PC-9 (cell line): ENCODE results near the gene NR1H2. TPM values are rescaled to one million over a fixed set of nuclear protein-coding genes. Genes with fewer than 3 reads are reported as not detected.

ENCODE experiments used
- BruUV-seq: library from RNA; stranded (reverse); fragments of 400-500 nt; replicated peaks from 2 replicates; lab custom pipeline; 2021; lab: Mats Ljungman, UMichigan
- CTCF ChIA-PET: fragments of 300-600 bp; sonication (Branson Sonifier 250); formaldehyde crosslinking; loops from one replicate; lab custom pipeline; 2022; ENCODE audit warnings: antibody characterized with exemption; lab: Charles Lee
- POLR2A ChIA-PET: fragments of 300-600 bp; sonication (Branson Sonifier 250); formaldehyde crosslinking; loops from one replicate; lab custom pipeline; 2022; ENCODE audit warnings: antibody characterized with exemption; ENCODE audit not compliant: unreplicated experiment; lab: Charles Lee
- DNase-seq, 2 experiments: peaks; one replicate each; pipeline versions ENCODE4 v3.0.0 to v3.0.0-alpha.2; 2015 to 2022; ENCODE audit warnings: mixed read lengths in 1 of 2
- H2AFZ ChIP-seq: fragments of 200-600 bp; sonication (generic); 2 replicates; pipeline ENCODE4 v1.8.1; 2017; ENCODE audit warnings: antibody characterized with exemption
- H3F3A ChIP-seq: fragments of 200-600 bp; sonication (generic); 2 replicates; pipeline ENCODE4 v1.8.1; 2017; ENCODE audit warnings: antibody characterized with exemption, mild to moderate bottlenecking, low read depth; ENCODE audit not compliant: insufficient read depth
- H3K27ac ChIP-seq: fragments of 200-600 bp; sonication (generic); 2 replicates; pipeline ENCODE4 v1.6.1; 2016; ENCODE audit warnings: mixed run types
- H3K27me3 ChIP-seq: fragments of 200-600 bp; sonication (generic); 2 replicates; pipeline ENCODE4 v1.6.1; 2016; ENCODE audit warnings: low read depth, mixed run types; ENCODE audit not compliant: insufficient read depth
- H3K36me3 ChIP-seq: fragments of 200-600 bp; sonication (generic); 2 replicates; pipeline ENCODE4 v1.6.1; 2016; ENCODE audit warnings: low read depth, mixed run types
- H3K4me1 ChIP-seq: fragments of 200-600 bp; sonication (generic); replicated peaks from 2 replicates; pipeline ENCODE4 v1.6.1; 2016; ENCODE audit warnings: mixed run types; ENCODE audit not compliant: insufficient read depth
- H3K4me2 ChIP-seq: fragments of 200-600 bp; sonication (generic); 2 replicates; pipeline ENCODE4 v1.6.1; 2017; ENCODE audit warnings: mixed run types
- H3K4me3 ChIP-seq: fragments of 200-600 bp; sonication (generic); 2 replicates; pipeline ENCODE4 v1.6.1; 2016; ENCODE audit warnings: mixed run types
- H3K79me2 ChIP-seq: fragments of 200-600 bp; sonication (generic); 2 replicates; pipeline ENCODE4 v1.6.1; 2017; ENCODE audit warnings: low read depth, mixed run types
- H3K9me2 ChIP-seq: fragments of 200-600 bp; sonication (generic); 2 replicates; pipeline ENCODE4 v1.8.1; 2017; ENCODE audit warnings: mild to moderate bottlenecking; ENCODE audit not compliant: insufficient read depth
- H3K9me3 ChIP-seq: fragments of 200-600 bp; sonication (generic); 2 replicates; pipeline ENCODE4 v1.8.1; 2016; ENCODE audit warnings: low read depth; ENCODE audit not compliant: insufficient read depth
- H4K20me1 ChIP-seq: fragments of 200-600 bp; sonication (generic); 2 replicates; pipeline ENCODE4 v1.8.1; 2017; ENCODE audit not compliant: insufficient read depth
- CTCF ChIP-seq: fragments of 200-600 bp; sonication (generic); conservative IDR thresholded peaks from 2 replicates; pipeline ENCODE4 v1.6.1; 2017; ENCODE audit warnings: mixed run types, antibody characterized with exemption, mild to moderate bottlenecking, moderate library complexity
- EZH2 ChIP-seq: fragments of 200-600 bp; sonication (generic); IDR thresholded peaks from 2 replicates; pipeline ENCODE4 v1.8.0; 2017; ENCODE audit warnings: antibody characterized with exemption, low read depth
- intact Hi-C: fragments of 100-400 bp; cut with micrococcal nuclease; formaldehyde crosslinking; loops from one replicate; pipeline ENCODE4 v1.10.0; 2022; ENCODE audit not compliant: unreplicated experiment
- total RNA-seq: library from RNA; stranded (reverse); gene quantifications from 2 replicates; pipeline ENCODE4 v1.2.3, GENCODE V29; 2021

The NR1H2 gene
- total RNA-seq, 1 experiment from 2014 or later, result 77.5 TPM

- Histone ChIP-seq H3K36me3 (peaks cover 28% of the 10 kb centered on the region), H3K27me3 (no peaks in the 10 kb centered on the region), H3K4me2 (peak overlapping the region; percentile 52), H3K4me3 (no peak overlapping the region), H3K9me3 (no peaks in the 10 kb centered on the region), H3F3A (peaks cover 15% of the 10 kb centered on the region), H2AFZ (no peak overlapping the region), H4K20me1 (peaks cover 25% of the 10 kb centered on the region), H3K4me1 (0 out of 2 replicates have a peak, but pooled peaks cover 6% of the 10 kb centered on the region), H3K27ac (no peak overlapping the region), H3K79me2 (peaks cover 12% of the 10 kb centered on the region), H3K9me2 (no peaks in the 10 kb centered on the region)
- intact Hi-C loops, result loop anchor here (2.0 kb wide), 1 partner anchor 133 kb away; the partner anchor contains the start of gene JOSD2
- ChIA-PET CTCF (interaction anchor here (0.5 kb wide), 1 partner anchor 211 kb away, joined by 3 read pairs; no protein-coding TSS in a partner anchor), POLR2A (no interaction called here)
- no peak for TF ChIP-seq CTCF
- no peak for TF ChIP-seq EZH2
- BruUV-seq, result no TSS peak
- no peak for DNase-seq
These were observed 1.3 kb downstream of the NR1H2 start for GRCh38 chr19:50377517-50377916.

GRCh38 chr19:50378169-50378862, 2.1 kb downstream of the NR1H2 start:
- H3K4me2 ChIP-seq, result no peak overlapping the region
- H3K9me2 ChIP-seq, result no peaks in the 10 kb centered on the region
- BruUV-seq, result TSS peak; percentile 35
- no peaks in the 10 kb centered on the region for H3K27me3 ChIP-seq
- 0 out of 2 replicates have a peak, but pooled peaks cover 6% of the 10 kb centered on the region for H3K4me1 ChIP-seq
- ChIA-PET POLR2A (no interaction called here), CTCF (no interaction called here)
- H3K79me2 ChIP-seq, result peaks cover 12% of the 10 kb centered on the region
- H3K4me3 ChIP-seq, result no peak overlapping the region
- H3K27ac ChIP-seq, result no peak overlapping the region
- peaks cover 28% of the 10 kb centered on the region for H4K20me1 ChIP-seq
- H2AFZ ChIP-seq, result no peak overlapping the region
- H3K9me3 ChIP-seq, result no peaks in the 10 kb centered on the region
- intact Hi-C loops, result no loop called here
- TF ChIP-seq CTCF (no peak), EZH2 (no peak)
- H3K36me3 ChIP-seq, result peaks cover 28% of the 10 kb centered on the region
- peaks cover 23% of the 10 kb centered on the region for H3F3A ChIP-seq
- no peak for DNase-seq

DNA sequence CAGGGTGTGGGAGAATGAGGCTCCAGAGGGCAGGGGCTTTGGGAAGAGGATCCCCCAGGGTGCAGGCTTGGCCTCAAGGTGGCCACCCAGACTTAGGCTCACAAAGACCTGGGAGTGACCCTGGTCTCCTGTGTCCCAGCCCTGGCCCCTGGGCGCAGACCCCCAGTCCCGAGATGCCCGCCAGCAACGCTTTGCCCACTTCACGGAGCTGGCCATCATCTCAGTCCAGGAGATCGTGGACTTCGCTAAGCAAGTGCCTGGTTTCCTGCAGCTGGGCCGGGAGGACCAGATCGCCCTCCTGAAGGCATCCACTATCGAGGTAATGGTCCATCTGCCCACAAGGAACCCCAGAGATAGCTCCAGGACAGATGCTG, 2.6 kb downstream of the NR1H2 start:
- Histone ChIP-seq H3K4me2 (no peak overlapping the region), H3K36me3 (peaks cover 28% of the 10 kb centered on the region), H3K27ac (no peak overlapping the region), H3K9me3 (no peaks in the 10 kb centered on the region), H2AFZ (no peak overlapping the region), H4K20me1 (peaks cover 28% of the 10 kb centered on the region), H3K27me3 (no peaks in the 10 kb centered on the region), H3K4me3 (no peak overlapping the region), H3K4me1 (0 out of 2 replicates have a peak, but pooled peaks cover 6% of the 10 kb centered on the region), H3K79me2 (peaks cover 12% of the 10 kb centered on the region), H3K9me2 (no peaks in the 10 kb centered on the region), H3F3A (peaks cover 27% of the 10 kb centered on the region)
- CTCF ChIA-PET, result no interaction called here
- DNase-seq, result no peak
- intact Hi-C loops, result no loop called here
- POLR2A ChIA-PET, result no interaction called here
- BruUV-seq, result no TSS peak
- TF ChIP-seq CTCF, result no peak
- TF ChIP-seq EZH2, result no peak
